ENCODE results near the gene LRRC58. TPM values are rescaled to one million over a fixed set of nuclear protein-coding genes. Genes with fewer than 3 reads are reported as not detected.
"Not testable (repeated sequence)": the region's sequence is repeated elsewhere in the genome, so short reads cannot be mapped to it uniquely, and the experiment has no call there.

LRRC58 gene
- 10 to 100 TPM; 17.5 to 29.5 (median 25.0) TPM for polyA plus RNA-seq (ENCODE audit: insufficient read depth in 1 of 5, insufficient read length in 5 of 5, low replicate concordance in 1 of 5)
- long read RNA-seq, donor 1, full-length matches to known transcripts = 12 of 12 reads
- long read RNA-seq, donor 1, partial matches to known transcripts = 0 of 12 reads
- long read RNA-seq, donor 1, other reads (novel, unspliced or antisense) = 0 of 12 reads
- long read RNA-seq, donor 2, full-length matches to known transcripts = 7 of 7 reads
- long read RNA-seq, donor 2, partial matches to known transcripts = 0 of 7 reads
- long read RNA-seq, donor 2, other reads (novel, unspliced or antisense) = 0 of 7 reads
- long read RNA-seq, donor 3, full-length matches to known transcripts = 3 of 3 reads
- long read RNA-seq, donor 3, partial matches to known transcripts = 0 of 3 reads
- long read RNA-seq, donor 3, other reads (novel, unspliced or antisense) = 0 of 3 reads
- long read RNA-seq, donor 4, full-length matches to known transcripts = 5 of 5 reads
- long read RNA-seq, donor 4, partial matches to known transcripts = 0 of 5 reads
- long read RNA-seq, donor 4, other reads (novel, unspliced or antisense) = 0 of 5 reads
- long read RNA-seq, donor 5, full-length matches to known transcripts = 6 of 11 reads
- long read RNA-seq, donor 5, partial matches to known transcripts = 5 of 11 reads
- long read RNA-seq, donor 5, other reads (novel, unspliced or antisense) = 0 of 11 reads
- long read RNA-seq, donor 6, full-length matches to known transcripts = 11 of 11 reads
- long read RNA-seq, donor 6, partial matches to known transcripts = 0 of 11 reads
- long read RNA-seq, donor 6, other reads (novel, unspliced or antisense) = 0 of 11 reads
- long read RNA-seq, donor 7, full-length matches to known transcripts = 4 of 4 reads
- long read RNA-seq, donor 7, partial matches to known transcripts = 0 of 4 reads
- long read RNA-seq, donor 7, other reads (novel, unspliced or antisense) = 0 of 4 reads
- long read RNA-seq, donor 8, full-length matches to known transcripts = 5 of 5 reads
- long read RNA-seq, donor 8, partial matches to known transcripts = 0 of 5 reads
- long read RNA-seq, donor 8, other reads (novel, unspliced or antisense) = 0 of 5 reads

- peak; percentile 95 to 96 for DNase-seq
Measured at GRCh38 chr3:120348991-120349854, at the start of gene LRRC58. LRRC58 (minus strand) TSS chr3:120349354; CDS start chr3:120349243, 111 bp downstream.

GRCh38 chr3:120396469-120396868, 47.3 kb upstream of the LRRC58 start:
- no peak for DNase-seq

GRCh38 chr3:120394347-120394746, 45.2 kb upstream of the LRRC58 start:
- no peak for DNase-seq

GRCh38 chr3:120393761-120394160, 44.6 kb upstream of the LRRC58 start:
- no peak for DNase-seq

- DNase-seq = no peak
Measured at GRCh38 chr3:120393243-120393642, 44.1 kb upstream of the LRRC58 start.

GRCh38 chr3:120382941-120383447, 33.8 kb upstream of the LRRC58 start:
- DNase-seq = no peak

GRCh38 chr3:120381503-120381902, 32.3 kb upstream of the LRRC58 start:
- DNase-seq = no peak

- DNase-seq = not testable (repeated sequence)
Measured at GRCh38 chr3:120377948-120378347, 28.8 kb upstream of the LRRC58 start.

- DNase-seq = no peak
Measured at GRCh38 chr3:120370463-120370862, 21.3 kb upstream of the LRRC58 start.

- no peak for DNase-seq
Measured at GRCh38 chr3:120369037-120369467, 19.9 kb upstream of the LRRC58 start.

- no peak for DNase-seq
Measured at GRCh38 chr3:120368172-120368571, 19.0 kb upstream of the LRRC58 start.

- DNase-seq = no peak
Measured at GRCh38 chr3:120364821-120365220, 15.7 kb upstream of the LRRC58 start.

- DNase-seq = no peak
Measured at GRCh38 chr3:120364101-120364500, 14.9 kb upstream of the LRRC58 start.

GRCh38 chr3:120357807-120358206, 8.7 kb upstream of the LRRC58 start:
- no peak for DNase-seq

- no peak for DNase-seq
Measured at GRCh38 chr3:120355486-120355885, 6.3 kb upstream of the LRRC58 start.

GRCh38 chr3:120353463-120353862, 4.3 kb upstream of the LRRC58 start:
- no peak for DNase-seq

- DNase-seq = no peak
Measured at GRCh38 chr3:120352017-120352416, 2.9 kb upstream of the LRRC58 start.

GRCh38 chr3:120350401-120350941, 1.3 kb upstream of the LRRC58 start:
- peak; percentile 31 to 39 for DNase-seq

- DNase-seq = no peak
Measured at GRCh38 chr3:120349855-120350125, 636 bp upstream of the LRRC58 start.

GRCh38 chr3:120348065-120348990, 826 bp downstream of the LRRC58 start:
- peak in 1 of 2 donors; percentile 16 for DNase-seq
